DOHH2 (cell line): ENCODE data around the gene PBX4.

Source experiments
- H3F3A ChIP-seq: fragments of 200-600 bp; sonication (generic), shearing (Covaris generic); 2 replicates; pipeline ENCODE4 v1.6.0; 2016; ENCODE audit warnings: antibody characterized with exemption, mild to moderate bottlenecking; ENCODE audit not compliant: control insufficient read depth, insufficient read depth
- H3K27ac ChIP-seq: fragments of 200-600 bp; sonication (generic); 2 replicates; pipeline ENCODE4 v1.5.1; 2014; ENCODE audit warnings: low read depth, mild to moderate bottlenecking, low read length, moderate library complexity
- H3K27me3 ChIP-seq: fragments of 200-600 bp; sonication (generic); 2 replicates; pipeline ENCODE4 v1.6.1; 2014; ENCODE audit warnings: mild to moderate bottlenecking, low read length, mixed read lengths; ENCODE audit not compliant: control insufficient read depth
- H3K36me3 ChIP-seq: fragments of 200-600 bp; sonication (generic); 2 replicates; pipeline ENCODE4 v1.6.1; 2014; ENCODE audit warnings: mild to moderate bottlenecking, low read length, moderate library complexity, mixed read lengths; ENCODE audit not compliant: control insufficient read depth
- H3K4me1 ChIP-seq: fragments of 200-600 bp; sonication (generic); 2 replicates; pipeline ENCODE4 v1.6.1; 2014; ENCODE audit warnings: mild to moderate bottlenecking, low read length, mixed read lengths; ENCODE audit not compliant: control insufficient read depth
- H3K4me2 ChIP-seq: fragments of 200-600 bp; sonication (generic); 2 replicates; pipeline ENCODE4 v1.6.0; 2014; ENCODE audit warnings: mild to moderate bottlenecking, low read length, moderate library complexity
- H3K4me3 ChIP-seq: fragments of 200-600 bp; sonication (generic); 2 replicates; pipeline ENCODE4 v1.5.1; 2014; ENCODE audit warnings: mild to moderate bottlenecking, low read length, mixed read lengths
- H3K79me2 ChIP-seq: fragments of 200-600 bp; sonication (generic); 2 replicates; pipeline ENCODE4 v1.6.1; 2014; ENCODE audit warnings: mild to moderate bottlenecking, low read length, mixed read lengths; ENCODE audit not compliant: control insufficient read depth
- H3K9me2 ChIP-seq: fragments of 200-600 bp; sonication (generic); replicated peaks from 2 replicates; pipeline ENCODE4 v1.6.1; 2014; ENCODE audit warnings: mild to moderate bottlenecking, low read length, mixed read lengths; ENCODE audit not compliant: control insufficient read depth
- H3K9me3 ChIP-seq: fragments of 200-600 bp; sonication (generic); 2 replicates; pipeline ENCODE4 v1.6.1; 2014; ENCODE audit warnings: antibody characterized with exemption, low read length, mixed read lengths; ENCODE audit not compliant: control insufficient read depth, insufficient read depth
- H4K20me1 ChIP-seq: fragments of 200-600 bp; sonication (generic); 2 replicates; pipeline ENCODE4 v1.6.0; 2014; ENCODE audit warnings: low read depth, mild to moderate bottlenecking, antibody characterized with exemption, low read length, moderate library complexity; ENCODE audit not compliant: control insufficient read depth, insufficient read depth
- CTCF ChIP-seq: fragments of 200-600 bp; sonication (generic); IDR thresholded peaks from one replicate; pipeline ENCODE4 v1.5.1; 2014; ENCODE audit warnings: antibody characterized with exemption, mild to moderate bottlenecking, low read depth, low read length; ENCODE audit not compliant: poor library complexity, severe bottlenecking
- EZH2phosphoT487 ChIP-seq: fragments of 200-600 bp; sonication (generic); IDR thresholded peaks from 2 replicates; pipeline ENCODE4 v1.6.1; 2017; ENCODE audit warnings: borderline replicate concordance, mild to moderate bottlenecking, antibody characterized with exemption, low read length, moderate library complexity, mixed read lengths

The PBX4 gene

GRCh38 chr19:19579533-19580361 is 38.7 kb downstream of the PBX4 start:
- Histone ChIP-seq H3K79me2 (no peaks in the 10 kb centered on the region), H3K27ac (no peak overlapping the region), H3F3A (no peaks in the 10 kb centered on the region), H3K4me1 (no peaks in the 10 kb centered on the region), H3K9me2 (no peaks in the 10 kb centered on the region), H3K4me2 (no peak overlapping the region), H3K9me3 (no peaks in the 10 kb centered on the region), H4K20me1 (no peaks in the 10 kb centered on the region), H3K36me3 (no peaks in the 10 kb centered on the region), H3K4me3 (no peak overlapping the region), H3K27me3 (no peaks in the 10 kb centered on the region)
- TF ChIP-seq CTCF (no peak), EZH2phosphoT487 (no peak)

GRCh38 chr19:19578252-19578651 is 40.2 kb downstream of the PBX4 start:
- no peaks in the 10 kb centered on the region for H3K79me2 ChIP-seq
- no peaks in the 10 kb centered on the region for H3K9me3 ChIP-seq
- no peaks in the 10 kb centered on the region for H3K9me2 ChIP-seq
- TF ChIP-seq CTCF (no peak), EZH2phosphoT487 (no peak)
- H3K4me1 ChIP-seq = no peaks in the 10 kb centered on the region
- no peaks in the 10 kb centered on the region for H4K20me1 ChIP-seq
- H3K27ac ChIP-seq = no peak overlapping the region
- no peaks in the 10 kb centered on the region for H3K36me3 ChIP-seq
- H3K4me3 ChIP-seq = no peak overlapping the region
- H3F3A ChIP-seq = no peaks in the 10 kb centered on the region
- H3K27me3 ChIP-seq = no peaks in the 10 kb centered on the region
- H3K4me2 ChIP-seq = no peak overlapping the region

- Histone ChIP-seq H3K27me3 (no peaks in the 10 kb centered on the region), H4K20me1 (no peaks in the 10 kb centered on the region)
- TF ChIP-seq CTCF (no peak), EZH2phosphoT487 (no peak)
Measured at GRCh38 chr19:19575411-19575810, 43.1 kb downstream of the PBX4 start.

More at GRCh38 chr19:19575411-19575810, 43.1 kb downstream of the PBX4 start:
- H3K79me2 ChIP-seq = no peaks in the 10 kb centered on the region
- H3K9me2 ChIP-seq = no peaks in the 10 kb centered on the region
- no peaks in the 10 kb centered on the region for H3F3A ChIP-seq
- H3K27ac ChIP-seq = no peak overlapping the region
- no peaks in the 10 kb centered on the region for H3K4me1 ChIP-seq
- no peak overlapping the region for H3K4me2 ChIP-seq
- no peak overlapping the region for H3K4me3 ChIP-seq
- no peaks in the 10 kb centered on the region for H3K9me3 ChIP-seq
- H3K36me3 ChIP-seq = no peaks in the 10 kb centered on the region
